Measurements from ENCODE around the gene MAPK14. TPM values are rescaled to one million over a fixed set of nuclear protein-coding genes. Genes with fewer than 3 reads are reported as not detected.
A peak's percentile ranks its signal among the peaks of the same experiment; 100 is the strongest.

The MAPK14 gene
- total RNA-seq, 4 donors from 2014 or later = 62.0 to 117 (median 86.2) TPM

- Histone ChIP-seq H3K4me1 (peaks cover 0 to 6% of the 10 kb centered on the region in 2 donors), H3K9me3 (no peaks in the 10 kb centered on the region), H3K27ac (no peak overlapping the region), H3K27me3 (no peaks in the 10 kb centered on the region), H3K4me3 (no peak overlapping the region), H3K36me3 (no peaks in the 10 kb centered on the region)
- intact Hi-C loops (cut with DNase I; ENCODE audit: low total_unique reads) = no loop called here
- TF ChIP-seq POLR2A (IDR thresholded peaks at IDR 0.05) (no peak), CTCF (IDR thresholded peaks at IDR 0.05) (no peak)
- DNase-seq = no peak
Measured at GRCh38 chr6:36049582-36049981, 22.0 kb downstream of the MAPK14 start.

- Histone ChIP-seq H3K27ac (peak overlapping the region; percentile 17 to 47), H3K4me1 (peaks cover 0 to 6% of the 10 kb centered on the region in 2 donors), H3K27me3 (no peaks in the 10 kb centered on the region), H3K9me3 (no peaks in the 10 kb centered on the region), H3K36me3 (no peaks in the 10 kb centered on the region), H3K4me3 (no peak overlapping the region)
- TF ChIP-seq POLR2A (IDR thresholded peaks at IDR 0.05) (no peak), CTCF (IDR thresholded peaks at IDR 0.05) (no peak)
- intact Hi-C loops (cut with DNase I; ENCODE audit: low total_unique reads) = no loop called here
- no peak for DNase-seq
Measured at GRCh38 chr6:36050305-36050704, 22.7 kb downstream of the MAPK14 start.

- DNase-seq = peak in 1 of 2 donors; percentile 24
- no peak overlapping the region for H3K4me3 ChIP-seq
- no peak for TF ChIP-seq CTCF (IDR thresholded peaks at IDR 0.05)
- TF ChIP-seq POLR2A (IDR thresholded peaks at IDR 0.05) = no peak
- H3K36me3 ChIP-seq = no peaks in the 10 kb centered on the region
- H3K27me3 ChIP-seq = no peaks in the 10 kb centered on the region
- H3K27ac ChIP-seq = peak overlapping the region; percentile 47 to 54
- H3K4me1 ChIP-seq = peaks cover 0 to 3% of the 10 kb centered on the region in 2 donors
- intact Hi-C loops (cut with DNase I; ENCODE audit: low total_unique reads) = no loop called here
- no peaks in the 10 kb centered on the region for H3K9me3 ChIP-seq
Measured at GRCh38 chr6:36050947-36051710, 23.5 kb downstream of the MAPK14 start.

- Histone ChIP-seq H3K4me1 (no peaks in the 10 kb centered on the region), H3K4me3 (no peak overlapping the region), H3K9me3 (no peaks in the 10 kb centered on the region), H3K27me3 (no peaks in the 10 kb centered on the region), H3K36me3 (no peaks in the 10 kb centered on the region), H3K27ac (peak overlapping the region; percentile 47 to 54)
- TF ChIP-seq CTCF (IDR thresholded peaks at IDR 0.05) = no peak
- no peak for TF ChIP-seq POLR2A (IDR thresholded peaks at IDR 0.05)
- intact Hi-C loops (cut with DNase I; ENCODE audit: low total_unique reads) = no loop called here
- no peak for DNase-seq
Measured at GRCh38 chr6:36052097-36052496, 24.5 kb downstream of the MAPK14 start.

- intact Hi-C loops (cut with DNase I; ENCODE audit: low total_unique reads) = no loop called here
- no peaks in the 10 kb centered on the region for H3K4me1 ChIP-seq
- H3K27ac ChIP-seq = peak overlapping the region; percentile 35 to 53
Measured at GRCh38 chr6:36053878-36054277, 26.3 kb downstream of the MAPK14 start.

More at GRCh38 chr6:36053878-36054277, 26.3 kb downstream of the MAPK14 start:
- Histone ChIP-seq H3K36me3 (no peaks in the 10 kb centered on the region), H3K4me3 (no peak overlapping the region), H3K9me3 (no peaks in the 10 kb centered on the region), H3K27me3 (no peaks in the 10 kb centered on the region)
- no peak for DNase-seq
- no peak for TF ChIP-seq POLR2A (IDR thresholded peaks at IDR 0.05)
